ENCODE results near the gene HYKK.

Gene HYKK

GRCh38 chr15:78565951-78566774 lies 58.8 kb downstream of the HYKK start:
- peak overlapping the region; percentile 81 for H3K4me3 ChIP-seq (replicated peaks; ENCODE audit: low read depth, low read length)
- TF ChIP-seq, protein P1, sequence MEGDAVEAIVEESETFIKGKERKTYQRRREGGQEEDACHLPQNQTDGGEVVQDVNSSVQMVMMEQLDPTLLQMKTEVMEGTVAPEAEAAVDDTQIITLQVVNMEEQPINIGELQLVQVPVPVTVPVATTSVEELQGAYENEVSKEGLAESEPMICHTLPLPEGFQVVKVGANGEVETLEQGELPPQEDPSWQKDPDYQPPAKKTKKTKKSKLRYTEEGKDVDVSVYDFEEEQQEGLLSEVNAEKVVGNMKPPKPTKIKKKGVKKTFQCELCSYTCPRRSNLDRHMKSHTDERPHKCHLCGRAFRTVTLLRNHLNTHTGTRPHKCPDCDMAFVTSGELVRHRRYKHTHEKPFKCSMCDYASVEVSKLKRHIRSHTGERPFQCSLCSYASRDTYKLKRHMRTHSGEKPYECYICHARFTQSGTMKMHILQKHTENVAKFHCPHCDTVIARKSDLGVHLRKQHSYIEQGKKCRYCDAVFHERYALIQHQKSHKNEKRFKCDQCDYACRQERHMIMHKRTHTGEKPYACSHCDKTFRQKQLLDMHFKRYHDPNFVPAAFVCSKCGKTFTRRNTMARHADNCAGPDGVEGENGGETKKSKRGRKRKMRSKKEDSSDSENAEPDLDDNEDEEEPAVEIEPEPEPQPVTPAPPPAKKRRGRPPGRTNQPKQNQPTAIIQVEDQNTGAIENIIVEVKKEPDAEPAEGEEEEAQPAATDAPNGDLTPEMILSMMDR (IDR thresholded peaks at IDR 0.05; ENCODE audit: low read depth, low read length, missing control alignments), result no peak
- DNase-seq (ENCODE audit: extremely low read depth, low read depth), result peak; percentile 2

GRCh38 chr15:78567531-78567930 lies 60.2 kb downstream of the HYKK start:
- no peak for DNase-seq (ENCODE audit: extremely low read depth, low read depth)
- H3K4me3 ChIP-seq (replicated peaks; ENCODE audit: low read depth, low read length), result no peak overlapping the region
- TF ChIP-seq, protein P1 (IDR thresholded peaks at IDR 0.05; ENCODE audit: low read depth, low read length, missing control alignments), result no peak

GRCh38 chr15:78570710-78571109 lies 63.3 kb downstream of the HYKK start:
- H3K4me3 ChIP-seq (replicated peaks; ENCODE audit: low read depth, low read length), result no peak overlapping the region
- TF ChIP-seq, protein P1 (IDR thresholded peaks at IDR 0.05; ENCODE audit: low read depth, low read length, missing control alignments), result no peak
- no peak for DNase-seq (ENCODE audit: extremely low read depth, low read depth)

- DNase-seq (ENCODE audit: extremely low read depth, low read depth), result no peak
- no peak overlapping the region for H3K4me3 ChIP-seq (replicated peaks; ENCODE audit: low read depth, low read length)
- TF ChIP-seq, protein P1 (IDR thresholded peaks at IDR 0.05; ENCODE audit: low read depth, low read length, missing control alignments), result no peak
Observed at GRCh38 chr15:78571382-78571781, 64.0 kb downstream of the HYKK start.

DNA sequence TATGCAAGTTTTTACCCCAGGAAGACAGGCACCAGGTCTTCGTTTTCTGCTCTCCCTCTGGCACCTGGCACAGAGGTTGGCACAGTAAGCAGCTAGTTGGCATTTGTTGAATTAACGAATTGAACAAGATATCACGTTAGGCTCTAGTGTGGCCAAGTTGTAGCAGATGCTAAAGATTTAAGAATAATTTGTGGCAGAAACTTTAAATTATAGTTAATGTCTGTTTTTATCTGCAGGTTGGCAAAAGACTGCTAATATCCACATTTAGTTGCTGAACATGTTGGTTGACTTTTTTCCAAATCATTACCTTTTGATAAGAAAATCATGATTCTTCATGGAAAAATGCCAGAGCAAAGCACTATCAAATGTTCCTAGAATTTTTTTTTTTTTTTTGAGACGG lies 66.0 kb downstream of the HYKK start:
- DNase-seq (ENCODE audit: extremely low read depth, low read depth), result no peak
- H3K4me3 ChIP-seq (replicated peaks; ENCODE audit: low read depth, low read length), result no peak overlapping the region
- TF ChIP-seq, protein P1 (IDR thresholded peaks at IDR 0.05; ENCODE audit: low read depth, low read length, missing control alignments), result no peak

- H3K4me3 ChIP-seq (replicated peaks; ENCODE audit: low read depth, low read length), result no peak overlapping the region
- TF ChIP-seq, protein P1 (IDR thresholded peaks at IDR 0.05; ENCODE audit: low read depth, low read length, missing control alignments), result no peak
- DNase-seq (ENCODE audit: extremely low read depth, low read depth), result no peak
Observed at GRCh38 chr15:78574944-78575343, 67.6 kb downstream of the HYKK start.

Measured in HFF-Myc (cell line).